ENCODE data around the gene STPG3. TPM values are rescaled to one million over a fixed set of nuclear protein-coding genes. Genes with fewer than 3 reads are reported as not detected.
A peak's percentile ranks its signal among the peaks of the same experiment; 100 is the strongest.

STPG3 gene
- total and polyA plus RNA-seq, 9 of the 15 experiments (the other 6 are each of a cell fraction or from before 2014, with no cell fraction given), result not detected

- TF ChIP-seq ZNF407 (IDR thresholded peaks at IDR 0.05; ENCODE audit: low read depth), result no peak
- TF ChIP-seq C11orf30 (IDR thresholded peaks at IDR 0.05; ENCODE audit: low read depth), result peak; percentile 53
- TF ChIP-seq TEAD2 (tag; IDR thresholded peaks at IDR 0.05), result no peak
- peak; percentile 89 for TF ChIP-seq ZBTB33 (CRISPR knock-in tag; IDR thresholded peaks at IDR 0.05)
- TF ChIP-seq ZNF707 (CRISPR knock-in tag; conservative IDR thresholded peaks at IDR 0.05), result no peak
- no peak for TF ChIP-seq EZH2 (IDR thresholded peaks at IDR 0.05; ENCODE audit: borderline replicate concordance, low read depth, low read length)
- TF ChIP-seq MTA1 (IDR thresholded peaks at IDR 0.05; ENCODE audit: borderline replicate concordance), result no peak
- no peak for TF ChIP-seq COPS2 (conservative IDR thresholded peaks at IDR 0.05)
- TF ChIP-seq RAD21 (CRISPR knock-in tag; conservative IDR thresholded peaks at IDR 0.05 in 1 of 2, IDR thresholded peaks at IDR 0.05 in 1 of 2), result no peak
- no peak for TF ChIP-seq MTA2 (IDR thresholded peaks at IDR 0.05; ENCODE audit: low read depth)
- TF ChIP-seq POLR2G (IDR thresholded peaks at IDR 0.05; ENCODE audit: low read depth, low read length), result peak; percentile 47; the same call in 1 of the 2 replicates
- peak; percentile 53; the same call in 1 of the 2 replicates for TF ChIP-seq ZNF316 (IDR thresholded peaks at IDR 0.05)
Observed at GRCh38 chr9:137229903-137230704, 21.0 kb upstream of the STPG3 start (continued).
